Neural progenitor cell (in vitro differentiated cells): ENCODE data around the gene IL36B. TPM values are rescaled to one million over a fixed set of nuclear protein-coding genes. Genes with fewer than 3 reads are reported as not detected.
A peak's percentile ranks its signal among the peaks of the same experiment; 100 is the strongest.

Experiments used
- DNase-seq: peaks from one replicate; pipeline ENCODE4 v3.0.0-alpha.2; 2016; ENCODE audit warnings: low spot score
- H2AFZ ChIP-seq: fragments of 200-600 bp; sonication (generic); replicated peaks from 2 replicates; pipeline ENCODE4 v1.6.1; 2016; ENCODE audit warnings: antibody characterized with exemption
- H3F3A ChIP-seq: fragments of 200-600 bp; sonication (generic); 2 replicates; pipeline ENCODE4 v1.6.1; 2016; ENCODE audit warnings: antibody characterized with exemption, low read depth
- H3K27ac ChIP-seq: fragments of 200-600 bp; sonication (generic); 2 replicates; pipeline ENCODE4 v1.5.1; 2016; ENCODE audit warnings: mild to moderate bottlenecking
- H3K27me3 ChIP-seq: fragments of 200-600 bp; sonication (generic); 2 replicates; pipeline ENCODE4 v1.6.1; 2016; ENCODE audit warnings: mild to moderate bottlenecking, moderate library complexity
- H3K36me3 ChIP-seq: fragments of 200-600 bp; sonication (generic); 2 replicates; pipeline ENCODE4 v1.5.1; 2016
- H3K4me1 ChIP-seq: fragments of 200-600 bp; sonication (generic); 2 replicates; pipeline ENCODE4 v1.6.1; 2016; ENCODE audit warnings: mixed run types
- H3K4me2 ChIP-seq: fragments of 200-600 bp; sonication (generic); 2 replicates; pipeline ENCODE4 v1.6.1; 2016
- H3K4me3 ChIP-seq: fragments of 200-600 bp; sonication (generic); 2 replicates; pipeline ENCODE4 v1.5.1; 2016
- H3K79me2 ChIP-seq: fragments of 200-600 bp; sonication (generic); 2 replicates; pipeline ENCODE4 v1.6.1; 2016; ENCODE audit warnings: low read depth
- H3K9ac ChIP-seq: fragments of 200-600 bp; sonication (generic); 2 replicates; pipeline ENCODE4 v1.6.1; 2016
- H3K9me3 ChIP-seq: fragments of 200-600 bp; sonication (generic); 2 replicates; pipeline ENCODE4 v1.5.1; 2016; ENCODE audit warnings: low read depth
- H4K20me1 ChIP-seq: fragments of 200-600 bp; sonication (generic); 2 replicates; pipeline ENCODE4 v1.6.1; 2016; ENCODE audit warnings: low read depth
- H3K27ac Mint-ChIP-seq: 3 replicates; pipeline ENCODE4 v1.8.0; 2021; ENCODE audit warnings: mixed read lengths
- H3K27me3 Mint-ChIP-seq: 2 replicates; pipeline ENCODE4 v1.8.0; 2022; ENCODE audit warnings: low read depth, mild to moderate bottlenecking, inconsistent platforms, moderate library complexity, mixed read lengths; ENCODE audit not compliant: insufficient read depth
- H3K36me3 Mint-ChIP-seq: 3 replicates; pipeline ENCODE4 v1.8.0; 2021; ENCODE audit warnings: mixed read lengths
- H3K4me1 Mint-ChIP-seq: 3 replicates; pipeline ENCODE4 v1.8.0; 2021; ENCODE audit warnings: mixed read lengths
- H3K4me3 Mint-ChIP-seq: 3 replicates; pipeline ENCODE4 v1.8.0; 2021; ENCODE audit warnings: mild to moderate bottlenecking, moderate library complexity, mixed read lengths
- H3K9me3 Mint-ChIP-seq: 3 replicates; pipeline ENCODE4 v1.8.0; 2020; ENCODE audit warnings: mixed read lengths
- EZH2 ChIP-seq: fragments of 200-600 bp; sonication (generic); IDR thresholded peaks from 2 replicates; pipeline ENCODE4 v1.6.1; 2017; ENCODE audit warnings: antibody characterized with exemption, mild to moderate bottlenecking, moderate library complexity
- EZH2phosphoT487 ChIP-seq: fragments of 200-600 bp; sonication (generic); IDR thresholded peaks from 2 replicates; pipeline ENCODE4 v1.6.1; 2017; ENCODE audit warnings: antibody characterized with exemption
- total RNA-seq: library from RNA; depleted of rRNA; stranded (reverse); fragments of >200 nt; gene quantifications from 2 replicates; pipeline ENCODE4 v1.2.3, GENCODE V29; 2015; ENCODE audit warnings: low replicate concordance
- TF ChIP-seq, protein P1 (sequence below): fragments of 200-600 bp; sonication (generic); IDR thresholded peaks from 2 replicates; pipeline ENCODE4 v1.5.1; 2017; ENCODE audit warnings: antibody characterized with exemption, mild to moderate bottlenecking

Gene IL36B
- total RNA-seq, 1 donor from 2014 or later = not detected

- TF ChIP-seq, protein P1, sequence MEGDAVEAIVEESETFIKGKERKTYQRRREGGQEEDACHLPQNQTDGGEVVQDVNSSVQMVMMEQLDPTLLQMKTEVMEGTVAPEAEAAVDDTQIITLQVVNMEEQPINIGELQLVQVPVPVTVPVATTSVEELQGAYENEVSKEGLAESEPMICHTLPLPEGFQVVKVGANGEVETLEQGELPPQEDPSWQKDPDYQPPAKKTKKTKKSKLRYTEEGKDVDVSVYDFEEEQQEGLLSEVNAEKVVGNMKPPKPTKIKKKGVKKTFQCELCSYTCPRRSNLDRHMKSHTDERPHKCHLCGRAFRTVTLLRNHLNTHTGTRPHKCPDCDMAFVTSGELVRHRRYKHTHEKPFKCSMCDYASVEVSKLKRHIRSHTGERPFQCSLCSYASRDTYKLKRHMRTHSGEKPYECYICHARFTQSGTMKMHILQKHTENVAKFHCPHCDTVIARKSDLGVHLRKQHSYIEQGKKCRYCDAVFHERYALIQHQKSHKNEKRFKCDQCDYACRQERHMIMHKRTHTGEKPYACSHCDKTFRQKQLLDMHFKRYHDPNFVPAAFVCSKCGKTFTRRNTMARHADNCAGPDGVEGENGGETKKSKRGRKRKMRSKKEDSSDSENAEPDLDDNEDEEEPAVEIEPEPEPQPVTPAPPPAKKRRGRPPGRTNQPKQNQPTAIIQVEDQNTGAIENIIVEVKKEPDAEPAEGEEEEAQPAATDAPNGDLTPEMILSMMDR = peak; percentile 6
- no peak for TF ChIP-seq EZH2
- no peak for TF ChIP-seq EZH2phosphoT487
- H3K4me3 ChIP-seq = no peak overlapping the region
- H2AFZ ChIP-seq = no peak overlapping the region
- no peaks in the 10 kb centered on the region for H3K27me3 ChIP-seq
- H3K9me3 ChIP-seq = peaks cover 5% of the 10 kb centered on the region
- H3K4me1 Mint-ChIP-seq = no peaks in the 10 kb centered on the region
- H3K27me3 Mint-ChIP-seq = peaks cover 12% of the 10 kb centered on the region
- no peaks in the 10 kb centered on the region for H3K36me3 ChIP-seq
- no peaks in the 10 kb centered on the region for H3K36me3 Mint-ChIP-seq
- no peaks in the 10 kb centered on the region for H3K79me2 ChIP-seq
- H4K20me1 ChIP-seq = no peaks in the 10 kb centered on the region
- H3K4me1 ChIP-seq = no peaks in the 10 kb centered on the region
- no peak overlapping the region for H3K4me2 ChIP-seq
- peaks cover 26% of the 10 kb centered on the region for H3K9me3 Mint-ChIP-seq
- H3K9ac ChIP-seq = no peak overlapping the region
- no peak overlapping the region for H3K27ac Mint-ChIP-seq
- H3F3A ChIP-seq = no peaks in the 10 kb centered on the region
- no peak for DNase-seq
- no peak overlapping the region for H3K4me3 Mint-ChIP-seq
- no peak overlapping the region for H3K27ac ChIP-seq
Measured at GRCh38 chr2:113050921-113051895, 1.5 kb downstream of the IL36B start.

- Mint-ChIP-seq H3K36me3 (no peaks in the 10 kb centered on the region), H3K27ac (no peak overlapping the region), H3K4me1 (no peaks in the 10 kb centered on the region), H3K9me3 (peaks cover 5% of the 10 kb centered on the region), H3K27me3 (no peaks in the 10 kb centered on the region), H3K4me3 (no peak overlapping the region)
- Histone ChIP-seq H3K9ac (no peak overlapping the region), H3K27me3 (peaks cover 4% of the 10 kb centered on the region), H3K4me3 (no peak overlapping the region), H3K79me2 (no peaks in the 10 kb centered on the region), H3F3A (no peaks in the 10 kb centered on the region), H3K36me3 (no peaks in the 10 kb centered on the region), H3K27ac (no peak overlapping the region), H3K4me2 (no peak overlapping the region), H3K4me1 (no peaks in the 10 kb centered on the region), H3K9me3 (no peaks in the 10 kb centered on the region), H4K20me1 (no peaks in the 10 kb centered on the region), H2AFZ (no peak overlapping the region)
- TF ChIP-seq EZH2 (no peak), EZH2phosphoT487 (no peak)
- TF ChIP-seq, protein P1 = no peak
- DNase-seq = no peak
Measured at GRCh38 chr2:113046465-113046864, 6.2 kb downstream of the IL36B start.

DNA sequence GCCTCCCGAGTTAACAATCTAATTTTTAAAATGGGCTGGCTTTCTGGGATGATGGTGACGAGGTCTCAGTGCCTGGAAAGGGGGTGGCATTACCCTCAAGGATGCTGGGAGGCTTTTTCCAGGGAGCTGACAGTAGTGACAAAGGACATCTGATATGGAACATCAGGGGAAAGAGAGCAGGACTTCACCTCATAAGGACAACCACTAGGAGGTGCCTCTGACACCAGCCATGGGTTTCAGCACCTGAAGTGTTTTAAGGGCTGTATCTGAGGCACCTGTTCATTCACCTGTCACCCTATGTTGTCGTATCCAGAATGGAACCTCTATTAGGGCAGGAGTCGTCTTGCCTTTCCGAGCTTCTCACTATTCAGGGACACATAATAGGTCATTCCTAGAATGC, 10.8 kb downstream of the IL36B start:
- H3K27me3 Mint-ChIP-seq = no peaks in the 10 kb centered on the region
- TF ChIP-seq, protein P1 = no peak
- no peak for TF ChIP-seq EZH2
- no peak overlapping the region for H2AFZ ChIP-seq
- H3K9ac ChIP-seq = no peak overlapping the region
- H3K4me3 Mint-ChIP-seq = no peak overlapping the region
- H3F3A ChIP-seq = no peaks in the 10 kb centered on the region
- no peak overlapping the region for H3K27ac ChIP-seq
- H3K4me1 Mint-ChIP-seq = no peaks in the 10 kb centered on the region
- no peaks in the 10 kb centered on the region for H3K36me3 ChIP-seq
- no peaks in the 10 kb centered on the region for H3K79me2 ChIP-seq
- no peaks in the 10 kb centered on the region for H4K20me1 ChIP-seq
- H3K4me1 ChIP-seq = no peaks in the 10 kb centered on the region
- H3K27me3 ChIP-seq = peaks cover 10% of the 10 kb centered on the region
- H3K9me3 Mint-ChIP-seq = peaks cover 2% of the 10 kb centered on the region
- DNase-seq = no peak
- H3K4me2 ChIP-seq = no peak overlapping the region
- H3K4me3 ChIP-seq = no peak overlapping the region
- no peaks in the 10 kb centered on the region for H3K36me3 Mint-ChIP-seq
- no peak overlapping the region for H3K27ac Mint-ChIP-seq
- H3K9me3 ChIP-seq = no peaks in the 10 kb centered on the region
